HG02571 (cell line): ENCODE measurements around the gene TREML1.
"Not testable (repeated sequence)": the region's sequence is repeated elsewhere in the genome, so short reads cannot be mapped to it uniquely, and the experiment has no call there.

Source experiments
- ATAC-seq: cut with Tn5 transposase; IDR thresholded peaks from one replicate; pipeline ENCODE4 v1.9.1; 2021; ENCODE audit warnings: mild to moderate bottlenecking, moderate library complexity; ENCODE audit not compliant: unreplicated experiment

Gene TREML1, protein sequence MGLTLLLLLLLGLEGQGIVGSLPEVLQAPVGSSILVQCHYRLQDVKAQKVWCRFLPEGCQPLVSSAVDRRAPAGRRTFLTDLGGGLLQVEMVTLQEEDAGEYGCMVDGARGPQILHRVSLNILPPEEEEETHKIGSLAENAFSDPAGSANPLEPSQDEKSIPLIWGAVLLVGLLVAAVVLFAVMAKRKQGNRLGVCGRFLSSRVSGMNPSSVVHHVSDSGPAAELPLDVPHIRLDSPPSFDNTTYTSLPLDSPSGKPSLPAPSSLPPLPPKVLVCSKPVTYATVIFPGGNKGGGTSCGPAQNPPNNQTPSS

DNA sequence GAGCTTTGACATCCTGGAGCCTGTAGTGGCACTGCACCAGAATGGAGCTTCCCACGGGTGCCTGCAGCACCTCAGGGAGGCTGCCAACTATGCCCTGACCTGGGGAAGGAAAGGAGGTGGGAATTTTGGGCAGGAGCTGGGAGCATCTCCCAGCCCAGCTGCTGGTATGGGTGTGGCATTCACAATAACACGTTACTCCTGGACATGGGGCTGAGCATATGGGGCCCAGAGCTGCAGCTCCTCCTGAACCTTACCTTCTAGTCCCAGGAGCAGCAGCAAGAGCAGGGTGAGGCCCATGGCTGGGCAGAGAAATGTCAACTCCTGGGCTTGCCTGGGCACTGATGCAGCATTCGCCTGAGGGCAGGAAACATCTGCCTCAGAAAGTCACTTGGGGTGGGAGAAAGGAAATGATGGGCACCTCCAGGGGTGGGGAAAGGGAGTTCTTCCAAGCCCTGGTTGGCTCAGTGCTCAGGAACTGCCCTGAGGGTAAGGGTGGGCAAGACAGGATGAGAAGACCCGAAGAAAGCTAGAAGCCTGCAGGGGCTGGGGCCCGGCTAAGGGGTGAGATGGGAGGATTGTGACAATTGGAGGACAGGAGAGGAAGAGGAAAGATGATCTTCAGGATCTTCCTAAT lies at the start of gene TREML1:
TSS of gene TREML1 (minus strand) at position 356 of the 634 bp plus-strand sequence. CDS start at position 297, 59 bp downstream.
- ATAC-seq, result no peak

DNA sequence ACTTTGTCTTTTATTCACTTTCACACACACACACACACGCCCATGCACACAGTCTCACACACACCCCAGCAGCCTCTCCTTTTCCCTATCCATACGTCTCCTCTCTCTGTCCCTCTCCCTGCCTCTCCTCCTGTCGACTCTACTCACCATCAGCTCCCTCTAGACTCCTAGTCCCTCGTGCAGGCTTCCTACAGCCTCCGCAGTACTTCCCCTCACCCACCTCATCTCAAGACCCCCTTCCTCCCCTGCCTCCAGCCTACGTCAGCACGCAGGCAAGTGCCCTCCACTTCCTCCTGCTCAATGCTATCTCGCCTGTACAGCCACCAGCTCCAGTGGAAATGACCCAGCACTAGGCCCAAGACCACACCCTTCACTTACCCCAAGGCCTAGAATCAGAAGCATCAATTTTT lies 47.6 kb upstream of the TREML1 start:
- no peak for ATAC-seq

DNA sequence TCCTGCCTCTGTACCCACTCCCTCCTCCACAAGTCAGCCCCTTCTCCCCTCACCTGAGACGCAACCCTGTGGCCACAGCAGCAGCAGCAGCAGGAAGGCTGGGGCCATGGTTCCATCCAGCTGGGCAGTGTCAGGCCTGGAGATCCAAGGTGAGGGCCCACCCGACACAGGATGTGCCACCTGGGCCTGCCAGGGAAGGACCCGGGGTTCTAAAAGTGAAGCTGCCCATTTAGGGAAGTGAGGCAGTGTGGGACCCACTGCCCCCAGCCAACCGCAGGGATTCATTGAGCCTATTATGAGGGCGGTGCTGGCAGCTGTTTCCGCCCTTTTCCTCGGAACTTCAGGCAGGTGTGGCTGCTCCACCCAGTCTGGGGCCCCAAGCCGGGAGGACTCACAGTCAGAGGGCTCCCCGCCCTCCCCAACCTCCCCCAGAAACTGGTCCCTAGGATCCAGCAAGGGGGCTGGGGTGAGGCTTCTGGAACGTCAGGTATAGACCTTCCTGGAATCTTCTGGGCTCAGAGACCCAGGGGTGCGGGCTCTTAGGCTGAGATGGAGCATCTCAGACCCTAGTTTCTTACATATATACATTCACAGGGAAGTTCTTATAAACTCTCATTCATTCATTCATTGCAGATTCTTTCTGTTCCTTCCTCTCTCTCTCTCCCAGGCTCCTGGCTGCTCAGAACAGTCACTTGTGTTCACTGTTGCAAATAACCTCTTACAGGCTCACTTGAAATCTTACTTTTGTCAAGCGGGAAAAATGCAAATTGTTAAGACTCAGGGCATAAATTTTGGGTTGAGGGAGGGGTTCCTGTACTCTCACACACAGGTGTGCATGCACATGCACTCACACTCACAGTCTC lies 47.0 kb upstream of the TREML1 start, which contains the start of gene TREML2:
TSS of gene TREML2 (minus strand) at position 249 of the 863 bp plus-strand sequence. CDS start at position 108, 141 bp downstream.
- no peak for ATAC-seq

DNA sequence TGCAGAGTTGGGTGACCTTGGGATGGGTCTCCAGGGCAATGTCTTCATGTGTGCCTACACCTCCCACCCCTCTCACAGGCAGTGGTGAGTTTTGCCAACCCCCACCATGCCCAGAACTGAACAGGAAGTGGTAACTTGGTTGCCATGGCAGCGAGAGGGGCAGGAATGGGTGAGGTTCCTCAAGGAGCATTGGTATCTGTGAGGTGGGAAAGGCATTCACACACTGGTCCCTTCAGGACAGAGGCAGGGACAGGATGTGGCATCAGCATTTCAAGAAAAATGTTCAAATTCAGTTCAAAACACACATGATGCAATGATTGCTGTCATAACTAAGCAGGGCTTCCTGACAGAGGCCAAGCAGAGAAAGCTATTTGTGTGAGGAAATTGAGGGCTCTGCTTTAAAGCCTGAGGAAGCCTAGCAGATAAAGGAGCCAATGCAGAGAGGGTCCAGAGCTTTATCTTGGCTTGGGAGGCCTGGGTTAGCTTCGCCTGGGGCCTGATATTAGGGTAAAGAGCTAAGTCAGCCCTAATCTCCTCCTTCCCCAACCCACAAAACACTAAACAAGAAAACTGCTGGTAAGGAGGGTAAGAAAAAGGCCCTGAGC lies 46.3 kb upstream of the TREML1 start:
- no peak for ATAC-seq

DNA sequence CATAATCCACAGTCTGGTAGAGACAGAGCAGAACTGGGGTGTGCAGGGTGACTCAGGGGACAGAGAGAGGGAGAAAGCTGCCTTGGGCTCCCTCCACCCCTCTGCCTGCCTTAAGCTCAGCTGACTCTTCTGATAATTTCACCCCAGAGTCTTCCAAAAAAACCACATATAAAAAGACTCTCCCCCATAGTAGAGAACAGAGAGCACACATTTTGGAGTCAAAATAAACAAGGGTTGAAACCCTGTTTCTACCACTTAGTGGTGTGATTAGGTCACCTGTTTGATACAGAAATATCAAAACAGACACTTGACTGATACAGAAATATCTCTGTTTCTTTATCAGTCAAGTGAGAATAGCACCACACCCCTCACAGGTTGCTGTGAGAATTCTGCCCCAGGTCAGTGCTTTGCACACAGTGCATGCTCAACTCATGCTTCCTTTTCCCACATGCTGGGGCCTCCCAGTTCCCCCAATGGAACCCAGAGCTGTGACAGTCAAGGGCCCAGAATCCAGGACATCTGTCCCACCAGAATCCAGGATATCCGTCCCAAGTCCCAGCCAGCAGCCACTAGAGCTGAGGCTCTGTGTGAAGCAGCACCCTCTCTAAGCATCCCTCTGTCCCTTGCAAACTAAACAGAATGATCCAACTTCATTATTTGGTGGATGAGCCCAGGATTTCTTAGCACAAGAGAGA lies 45.6 kb upstream of the TREML1 start:
- ATAC-seq, result no peak

DNA sequence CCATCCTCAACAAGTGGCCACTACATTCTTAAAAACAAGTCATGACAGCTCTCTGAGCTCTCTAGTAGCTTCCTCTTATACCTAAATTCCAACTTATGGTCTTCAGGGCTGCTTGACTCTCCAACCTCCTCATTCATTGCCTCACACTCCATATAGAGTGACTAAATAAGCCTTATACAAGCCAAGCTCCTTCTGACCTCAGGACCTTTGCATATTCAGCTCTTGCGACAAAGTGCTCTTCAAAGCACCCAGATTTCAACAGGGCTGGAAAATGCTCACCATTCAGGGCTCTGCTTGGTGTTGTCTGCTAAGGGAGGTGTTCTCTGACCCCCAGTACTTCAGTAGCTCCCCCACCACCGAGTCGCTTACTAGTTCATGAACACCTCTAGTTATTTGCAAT lies 43.1 kb upstream of the TREML1 start:
- no peak for ATAC-seq

DNA sequence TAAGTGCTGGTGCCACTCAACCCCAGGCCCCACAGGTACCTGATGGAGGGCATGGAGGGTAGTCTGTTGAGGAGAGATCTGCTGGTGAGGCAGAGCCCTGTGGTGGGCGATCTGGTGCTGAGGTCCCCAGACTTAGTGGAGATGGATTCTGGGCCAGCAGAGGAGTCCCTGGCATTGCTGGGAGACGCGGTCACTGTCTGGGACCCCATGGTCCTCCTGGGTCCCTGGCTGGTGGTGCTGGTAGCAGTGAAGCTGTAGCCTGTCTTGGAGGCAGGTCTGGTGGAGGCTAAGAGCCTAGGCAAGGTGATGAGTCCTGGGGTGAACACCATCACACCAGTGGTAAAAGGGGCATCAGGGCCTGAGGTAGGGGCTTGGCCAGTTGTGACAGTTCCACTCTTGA lies 40.2 kb upstream of the TREML1 start:
- ATAC-seq, result no peak

DNA sequence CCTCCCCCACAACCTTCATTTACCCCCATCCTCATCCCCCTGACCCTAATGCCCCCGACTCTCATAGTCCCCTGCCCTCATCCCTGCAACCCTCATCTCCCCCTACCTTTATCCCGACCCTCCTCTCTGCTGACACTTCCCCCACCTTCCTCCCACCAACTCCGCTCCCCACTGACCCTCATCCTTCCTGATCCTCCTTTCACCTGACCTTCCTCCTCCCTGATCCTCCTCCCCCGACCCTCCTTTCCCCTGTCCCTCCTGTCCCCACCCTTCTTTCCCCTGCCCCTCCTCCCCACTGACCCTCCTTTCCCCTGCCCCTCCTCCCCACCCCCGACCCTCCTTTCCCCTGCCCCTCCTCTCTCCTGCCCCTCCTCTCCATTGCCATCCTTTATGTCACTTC lies 39.7 kb upstream of the TREML1 start:
- ATAC-seq, result no peak

DNA sequence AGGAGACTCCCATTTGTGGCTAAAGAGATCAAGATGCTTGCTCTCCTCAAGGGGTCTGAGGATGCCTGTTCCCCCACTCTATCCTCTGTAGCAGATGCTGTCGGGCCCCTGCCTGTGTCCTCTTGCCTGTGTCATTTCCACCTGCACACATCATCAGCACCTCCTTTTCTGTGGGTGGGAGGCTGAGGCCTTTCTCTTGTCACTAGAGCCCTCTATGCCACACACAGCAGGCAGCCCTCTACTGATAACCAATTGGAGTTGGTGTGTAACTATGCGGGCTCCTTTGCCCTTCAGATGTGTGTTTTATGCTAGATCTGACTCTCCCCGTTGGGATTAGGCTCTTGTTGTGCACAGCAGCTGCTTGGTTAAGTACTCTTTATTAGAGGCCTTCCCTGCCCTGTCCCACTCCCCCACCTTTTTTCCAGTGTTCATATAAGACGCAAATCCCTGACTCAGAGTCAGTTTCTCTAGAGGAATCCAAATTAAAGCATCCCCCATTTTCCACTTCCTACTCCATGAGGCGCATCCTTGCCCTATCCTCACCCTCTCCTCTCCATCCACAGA lies 39.1 kb upstream of the TREML1 start:
- ATAC-seq, result no peak

DNA sequence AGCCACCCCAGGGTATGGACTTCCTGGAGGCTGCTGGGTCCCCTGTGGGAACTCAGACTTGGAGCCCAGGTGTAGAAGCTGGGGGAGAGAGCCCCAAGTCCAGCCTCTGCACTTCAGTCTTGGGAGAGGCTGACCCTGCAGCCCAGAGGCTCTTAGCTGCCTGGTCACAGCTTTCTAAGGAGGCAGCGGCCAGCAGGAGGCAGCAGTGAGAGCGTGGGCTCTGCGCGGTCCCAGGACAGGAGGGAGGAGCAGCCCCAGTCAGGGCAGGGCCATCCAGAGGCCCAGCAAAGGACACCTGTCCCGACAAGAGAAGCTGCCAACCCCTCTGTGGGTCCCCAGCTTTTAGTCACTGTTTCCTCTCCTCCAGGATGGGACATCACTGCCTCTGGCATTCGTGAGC lies 37.4 kb upstream of the TREML1 start:
- no peak for ATAC-seq

DNA sequence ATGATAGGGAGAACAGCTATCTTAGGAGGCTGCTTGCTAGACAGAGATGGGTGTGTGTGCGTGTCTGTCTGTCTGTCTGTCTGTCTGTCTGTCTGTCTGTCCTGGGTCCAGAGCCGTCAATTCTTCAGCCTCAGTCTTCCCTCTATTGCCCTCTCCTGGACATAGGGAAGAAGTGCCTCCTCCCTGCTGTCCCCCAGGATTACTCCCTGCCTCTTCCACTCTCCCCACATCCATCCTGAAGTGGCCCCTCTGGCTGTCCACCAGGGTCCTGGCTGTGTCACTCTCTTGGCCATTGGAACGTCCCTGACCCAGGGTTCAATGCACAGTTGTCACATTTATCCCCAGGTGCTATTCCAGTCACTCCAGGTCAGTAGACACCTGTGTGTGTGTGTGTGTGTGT lies 36.6 kb upstream of the TREML1 start:
- ATAC-seq, result no peak

DNA sequence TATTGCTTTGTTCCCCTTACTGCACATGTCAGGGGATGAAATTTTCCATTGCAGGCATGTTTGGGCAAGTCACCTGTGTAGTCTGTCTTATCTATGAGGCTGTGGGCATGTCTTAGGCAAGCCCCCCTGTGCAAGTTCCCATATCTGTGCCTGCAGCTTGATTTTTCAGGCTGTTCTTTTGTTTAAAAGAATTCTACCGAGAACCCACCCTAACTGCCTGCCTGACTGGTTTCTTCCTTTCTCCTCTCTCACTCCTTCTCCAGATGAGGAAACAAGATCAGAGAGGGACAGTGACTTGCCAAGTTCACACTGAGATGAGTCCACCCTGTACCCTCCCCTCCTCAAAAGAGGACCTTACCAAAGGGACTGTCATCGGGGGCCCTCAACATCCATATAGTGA lies 35.8 kb upstream of the TREML1 start:
- ATAC-seq, result no peak

DNA sequence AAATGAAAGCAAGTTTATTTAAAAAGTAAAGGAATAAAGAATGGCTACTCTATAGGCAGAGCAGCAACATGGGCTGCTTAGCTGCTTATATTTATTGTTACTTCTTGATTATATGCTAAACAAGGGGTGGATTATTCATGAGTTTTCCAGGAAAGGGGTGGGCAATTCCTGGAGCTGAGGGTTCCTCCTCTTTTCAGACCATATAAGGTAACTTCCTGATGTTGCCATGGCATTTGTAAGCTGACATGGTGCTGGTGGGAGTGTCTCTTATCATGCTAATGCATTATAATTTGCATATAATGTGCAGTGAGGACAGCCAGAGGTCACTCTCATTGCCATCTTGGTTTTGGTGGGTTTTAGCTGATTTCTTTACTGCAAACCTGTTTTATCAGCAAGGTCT lies 34.9 kb upstream of the TREML1 start:
- not testable (repeated sequence) for ATAC-seq

DNA sequence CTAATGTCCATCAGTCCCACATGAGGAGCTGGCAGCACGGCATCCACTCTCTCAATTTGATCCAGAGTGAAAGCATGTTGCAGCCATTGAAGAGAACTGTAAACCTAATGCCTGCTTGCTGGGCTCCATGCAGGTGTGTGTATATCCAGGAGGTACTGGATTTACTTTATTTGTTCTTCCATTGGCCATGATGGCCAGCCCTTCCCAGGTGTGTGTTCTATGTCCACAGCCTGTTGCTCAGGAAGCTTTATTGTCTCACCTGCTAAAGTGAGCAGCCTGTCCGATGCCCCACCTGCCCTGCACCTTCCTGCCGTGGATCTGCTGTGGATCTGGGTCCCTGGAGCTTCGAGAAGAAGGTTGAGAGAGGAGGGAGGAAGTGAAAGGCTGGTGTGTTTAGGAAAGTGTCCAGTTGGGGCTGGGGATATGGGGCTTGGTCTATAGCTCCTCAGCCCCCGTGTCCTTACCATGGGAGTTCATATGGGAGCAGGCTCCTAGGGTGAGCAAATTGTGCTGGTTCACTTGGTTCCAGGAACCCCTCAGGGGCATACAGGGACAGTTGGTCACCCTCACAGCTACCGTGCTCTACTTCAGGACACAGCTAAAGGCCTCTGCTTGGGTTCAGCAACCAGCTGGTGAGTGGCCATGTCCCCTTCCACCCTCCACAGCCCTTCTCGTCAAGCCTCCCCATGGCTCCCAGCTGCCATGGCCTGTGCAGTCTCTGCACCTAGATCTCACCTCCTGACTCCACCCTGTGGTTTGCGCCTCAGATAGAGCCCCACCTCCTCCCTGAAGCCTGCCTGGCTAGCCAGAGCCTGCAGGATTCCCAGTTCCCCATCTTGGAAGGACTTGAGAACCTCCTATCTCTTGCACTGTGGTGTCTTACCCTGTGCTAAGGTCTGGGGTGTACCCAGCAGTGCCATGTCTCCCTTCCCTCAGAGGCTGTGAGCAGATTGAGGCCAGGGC lies 34.1 kb upstream of the TREML1 start:
- ATAC-seq, result no peak

DNA sequence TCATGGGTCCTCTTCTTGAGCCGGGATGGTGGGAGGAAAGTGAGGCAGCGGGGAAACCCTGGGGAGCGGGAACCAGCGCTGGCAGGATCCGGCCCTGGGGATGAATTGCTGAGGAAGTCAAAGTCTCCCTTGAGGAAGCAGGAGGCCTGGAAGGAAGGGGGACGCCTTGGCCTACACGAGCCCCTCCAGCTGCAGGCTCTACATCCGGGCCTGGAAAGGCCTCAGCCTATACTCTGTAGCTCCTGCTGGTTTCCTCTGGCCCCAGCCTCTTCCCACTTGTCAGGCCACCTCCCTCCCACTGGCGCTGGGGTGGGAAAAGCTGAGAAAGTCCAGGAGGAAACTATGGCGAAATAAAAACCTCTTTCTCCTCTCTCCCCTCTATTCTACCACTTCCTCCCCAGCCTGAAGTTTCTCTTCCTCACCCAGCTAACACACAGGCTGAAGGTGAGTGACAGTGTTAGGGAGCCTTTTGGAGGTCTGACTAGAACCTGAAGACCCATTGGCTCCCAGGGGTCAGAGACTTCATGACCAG lies 31.9 kb upstream of the TREML1 start:
- no peak for ATAC-seq

DNA sequence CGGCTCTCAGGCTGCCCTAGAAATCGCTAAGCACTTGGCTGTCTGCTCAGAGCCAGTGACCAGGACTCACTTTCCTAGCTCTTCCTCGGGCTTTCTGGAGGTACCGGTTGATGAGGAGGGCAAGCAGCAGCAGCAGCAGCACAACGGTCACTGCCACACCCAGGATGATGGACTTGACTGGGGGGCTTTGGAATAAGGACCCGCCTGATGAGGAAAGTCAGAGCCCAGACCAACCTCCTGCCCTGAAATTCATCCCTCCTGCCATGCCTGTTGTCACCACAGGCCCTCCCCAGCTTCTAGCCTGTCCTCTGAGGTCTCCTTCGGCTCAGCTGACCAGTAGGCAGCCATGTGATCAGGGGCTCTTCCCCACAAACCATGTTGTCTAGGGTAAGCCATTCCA lies 30.6 kb upstream of the TREML1 start:
- ATAC-seq, result no peak

DNA sequence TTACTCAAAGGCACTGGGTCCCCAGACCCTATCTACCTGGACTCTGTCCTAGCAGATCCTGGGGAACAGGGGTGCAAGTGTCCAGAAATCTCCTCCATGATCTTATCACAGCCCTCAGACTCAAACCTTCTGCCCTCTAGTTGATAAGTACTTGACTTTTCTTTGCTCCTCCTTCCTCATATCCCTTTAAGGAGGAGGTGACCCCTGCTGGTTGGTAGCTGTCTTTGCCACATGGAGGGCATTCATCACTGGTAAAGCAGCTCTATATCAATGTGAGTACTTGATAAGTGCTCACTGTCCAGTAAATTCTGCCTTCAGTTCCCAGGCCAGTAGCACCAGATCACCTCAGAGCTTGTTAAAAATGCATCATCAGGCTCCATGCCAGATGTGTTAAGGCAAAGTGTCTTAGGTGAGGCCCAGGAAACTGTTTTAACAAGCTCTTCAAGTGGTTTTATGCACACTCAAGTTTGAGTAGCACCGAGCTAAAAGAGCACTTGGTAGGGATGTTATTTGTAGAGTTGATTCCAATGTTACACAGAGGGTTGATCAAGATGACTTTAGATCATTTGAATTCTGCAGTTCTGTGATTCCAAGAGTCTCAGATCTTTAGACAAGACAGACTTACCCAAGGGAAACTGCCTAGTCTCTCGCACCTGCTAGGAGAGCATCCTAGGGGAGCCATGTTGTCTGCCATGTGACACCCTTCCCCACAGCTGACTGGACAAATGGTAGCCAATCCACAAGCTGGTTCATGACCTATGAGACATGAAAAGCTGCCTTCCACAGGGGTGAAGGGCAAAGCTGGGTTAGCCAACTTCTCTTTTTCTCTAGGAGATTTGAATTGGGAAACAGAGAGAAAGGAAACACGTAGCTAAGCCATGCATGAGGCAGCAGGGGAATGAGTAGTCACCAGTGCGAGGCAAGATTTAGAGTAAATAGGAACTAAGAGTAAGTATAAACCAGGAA lies 28.2 kb upstream of the TREML1 start:
- ATAC-seq, result no peak

DNA sequence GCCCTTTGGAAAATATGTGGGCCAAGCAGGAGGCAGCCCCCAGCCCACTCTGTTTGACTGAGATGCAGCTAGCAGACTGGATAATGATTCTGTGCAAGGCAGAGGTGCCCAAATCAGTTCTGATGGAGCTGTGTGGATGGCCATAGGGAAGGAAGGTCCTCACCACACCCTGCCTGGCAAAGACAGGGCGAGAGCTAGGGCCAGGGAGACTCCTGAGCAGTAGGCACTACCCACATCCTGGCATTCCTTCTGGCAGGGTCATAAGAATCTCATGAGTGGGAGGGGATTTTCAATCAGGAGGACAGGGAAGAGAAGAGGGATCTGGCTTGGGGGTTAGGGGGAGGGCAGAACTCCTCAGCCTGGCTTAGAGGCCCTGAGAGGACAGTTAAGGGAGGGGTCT lies 27.4 kb upstream of the TREML1 start:
- ATAC-seq, result no peak
